Adrenal gland (tissue), 5 donors: Measurements from ENCODE around the gene FCGR3B.
"Not testable (repeated sequence)": the region's sequence is repeated elsewhere in the genome, so short reads cannot be mapped to it uniquely, and the experiment has no call there.

Experiments used
- POLR2A ChIP-seq, 2 donors: fragments of 450-650 bp; IDR thresholded peaks; one replicate each; pipeline ENCODE4 v1.6.1; 2017; ENCODE audit warnings: antibody characterized with exemption in 2 of 2, mild to moderate bottlenecking in 2 of 2, moderate library complexity in 1 of 2
- TF ChIP-seq, protein P1 (sequence below), 6 experiments: fragments of 450-650 bp in 4 of 6; fragments of 200-600 bp in 2 of 6; sonication (generic) in 1 of 6; IDR thresholded peaks; 1 replicate in 5 of 6; 2 replicates in 1 of 6; pipeline versions ENCODE4 v1.5.1 to v1.8.0; 2016 to 2021; ENCODE audit warnings: antibody characterized with exemption in 6 of 6, mild to moderate bottlenecking in 2 of 6, moderate library complexity in 1 of 6
- donor health status: DM: no; HTN: no; CAD: no.

DNA sequence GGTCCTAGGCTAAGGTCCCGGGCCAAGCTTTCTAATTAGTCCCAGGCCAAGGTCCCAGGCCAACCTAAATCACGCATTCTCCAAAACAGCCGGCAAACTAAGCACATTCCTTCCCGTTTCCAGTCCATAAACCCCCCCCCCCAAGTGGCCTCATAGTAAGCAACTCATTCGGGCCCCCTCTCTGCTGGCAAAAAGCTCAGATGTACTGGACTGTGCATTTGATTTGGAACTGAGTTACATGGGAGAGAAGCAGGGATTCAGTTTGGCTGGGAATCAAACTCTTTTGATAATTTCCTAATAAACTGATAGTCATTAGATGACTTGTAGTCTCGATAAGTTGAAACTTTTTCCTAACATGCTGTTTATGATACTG is 17.8 kb downstream of the FCGR3B start:
- TF ChIP-seq, protein P1, sequence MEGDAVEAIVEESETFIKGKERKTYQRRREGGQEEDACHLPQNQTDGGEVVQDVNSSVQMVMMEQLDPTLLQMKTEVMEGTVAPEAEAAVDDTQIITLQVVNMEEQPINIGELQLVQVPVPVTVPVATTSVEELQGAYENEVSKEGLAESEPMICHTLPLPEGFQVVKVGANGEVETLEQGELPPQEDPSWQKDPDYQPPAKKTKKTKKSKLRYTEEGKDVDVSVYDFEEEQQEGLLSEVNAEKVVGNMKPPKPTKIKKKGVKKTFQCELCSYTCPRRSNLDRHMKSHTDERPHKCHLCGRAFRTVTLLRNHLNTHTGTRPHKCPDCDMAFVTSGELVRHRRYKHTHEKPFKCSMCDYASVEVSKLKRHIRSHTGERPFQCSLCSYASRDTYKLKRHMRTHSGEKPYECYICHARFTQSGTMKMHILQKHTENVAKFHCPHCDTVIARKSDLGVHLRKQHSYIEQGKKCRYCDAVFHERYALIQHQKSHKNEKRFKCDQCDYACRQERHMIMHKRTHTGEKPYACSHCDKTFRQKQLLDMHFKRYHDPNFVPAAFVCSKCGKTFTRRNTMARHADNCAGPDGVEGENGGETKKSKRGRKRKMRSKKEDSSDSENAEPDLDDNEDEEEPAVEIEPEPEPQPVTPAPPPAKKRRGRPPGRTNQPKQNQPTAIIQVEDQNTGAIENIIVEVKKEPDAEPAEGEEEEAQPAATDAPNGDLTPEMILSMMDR (IDR thresholded peaks at IDR 0.05): not testable (repeated sequence)
- TF ChIP-seq POLR2A (IDR thresholded peaks at IDR 0.05): not testable (repeated sequence)
